Fibroblast of lung (primary cell): ENCODE results near the gene ARL15.

Experiments
- CTCF ChIP-seq, 2 donors: IDR thresholded peaks in 1 of 2; conservative IDR thresholded peaks in 1 of 2; 1 replicate in 1 of 2; 2 replicates in 1 of 2; pipeline ENCODE4 v1.5.1; 2011 to 2012; ENCODE audit warnings: low read length in 2 of 2, control low read depth in 1 of 2, inconsistent platforms in 1 of 2, low read depth in 1 of 2, mild to moderate bottlenecking in 1 of 2
- EZH2 ChIP-seq: IDR thresholded peaks from 2 replicates; pipeline ENCODE4 v1.5.1; 2012; ENCODE audit warnings: low read length, control low read depth, mild to moderate bottlenecking; ENCODE audit errors: missing control alignments

- TF ChIP-seq CTCF (conservative IDR thresholded peaks at IDR 0.05 in 1 of 2, IDR thresholded peaks at IDR 0.05 in 1 of 2; ENCODE audit: low read depth in 1 of 2, low read length in 2 of 2) (no peak), EZH2 (no peak)
These were observed 35.0 kb downstream of the ARL15 start for GRCh38 chr5:54275361-54275760.
